ENCODE results near the gene NRIP2.

Gene NRIP2

GRCh38 chr12:2833327-2833726, 1.5 kb downstream of the NRIP2 start:
- Histone ChIP-seq H3K27me3 (ENCODE audit: control insufficient read depth, low read length) (no peaks in the 10 kb centered on the region), H3K27ac (ENCODE audit: low read depth, low read length) (no peak overlapping the region), H3K4me2 (ENCODE audit: low read length) (no peak overlapping the region), H3K79me2 (ENCODE audit: control insufficient read depth, low read length) (no peaks in the 10 kb centered on the region), H3K4me1 (ENCODE audit: control insufficient read depth, low read length) (no peaks in the 10 kb centered on the region), H3K4me3 (ENCODE audit: low read length) (no peak overlapping the region), H3K9me2 (replicated peaks; ENCODE audit: control insufficient read depth, low read length) (no peaks in the 10 kb centered on the region), H3F3A (ENCODE audit: control insufficient read depth, insufficient read depth) (no peaks in the 10 kb centered on the region), H3K9me3 (ENCODE audit: control insufficient read depth, insufficient read depth, low read length) (no peaks in the 10 kb centered on the region), H4K20me1 (ENCODE audit: control insufficient read depth, insufficient read depth, low read depth, low read length) (no peaks in the 10 kb centered on the region), H3K36me3 (ENCODE audit: control insufficient read depth, low read length) (peaks cover 4% of the 10 kb centered on the region)
- TF ChIP-seq CTCF (IDR thresholded peaks at IDR 0.05; ENCODE audit: low read depth, low read length, poor library complexity, severe bottlenecking) (no peak), EZH2phosphoT487 (IDR thresholded peaks at IDR 0.05; ENCODE audit: borderline replicate concordance, low read length) (no peak)

GRCh38 chr12:2832550-2833127, 2.2 kb downstream of the NRIP2 start:
- H3K36me3 ChIP-seq (ENCODE audit: control insufficient read depth, low read length), result peaks cover 11% of the 10 kb centered on the region
- H3K9me2 ChIP-seq (replicated peaks; ENCODE audit: control insufficient read depth, low read length), result no peaks in the 10 kb centered on the region

GRCh38 chr12:2829275-2829674, 5.6 kb downstream of the NRIP2 start:
- Histone ChIP-seq H3K36me3 (ENCODE audit: control insufficient read depth, low read length) (peaks cover 44% of the 10 kb centered on the region), H3K4me3 (ENCODE audit: low read length) (no peak overlapping the region), H3F3A (ENCODE audit: control insufficient read depth, insufficient read depth) (no peaks in the 10 kb centered on the region), H3K9me3 (ENCODE audit: control insufficient read depth, insufficient read depth, low read length) (no peaks in the 10 kb centered on the region), H3K27ac (ENCODE audit: low read depth, low read length) (no peak overlapping the region), H3K4me2 (ENCODE audit: low read length) (no peak overlapping the region), H4K20me1 (ENCODE audit: control insufficient read depth, insufficient read depth, low read depth, low read length) (no peaks in the 10 kb centered on the region), H3K79me2 (ENCODE audit: control insufficient read depth, low read length) (no peaks in the 10 kb centered on the region), H3K4me1 (ENCODE audit: control insufficient read depth, low read length) (no peaks in the 10 kb centered on the region), H3K9me2 (replicated peaks; ENCODE audit: control insufficient read depth, low read length) (no peaks in the 10 kb centered on the region), H3K27me3 (ENCODE audit: control insufficient read depth, low read length) (no peaks in the 10 kb centered on the region)
- TF ChIP-seq CTCF (IDR thresholded peaks at IDR 0.05; ENCODE audit: low read depth, low read length, poor library complexity, severe bottlenecking) (no peak), EZH2phosphoT487 (IDR thresholded peaks at IDR 0.05; ENCODE audit: borderline replicate concordance, low read length) (no peak)

More at GRCh38 chr12:2832550-2833127, 2.2 kb downstream of the NRIP2 start:
- H3F3A ChIP-seq (ENCODE audit: control insufficient read depth, insufficient read depth), result no peaks in the 10 kb centered on the region
- H3K4me2 ChIP-seq (ENCODE audit: low read length), result no peak overlapping the region
- TF ChIP-seq EZH2phosphoT487 (IDR thresholded peaks at IDR 0.05; ENCODE audit: borderline replicate concordance, low read length), result no peak
- no peak for TF ChIP-seq CTCF (IDR thresholded peaks at IDR 0.05; ENCODE audit: low read depth, low read length, poor library complexity, severe bottlenecking)
- H4K20me1 ChIP-seq (ENCODE audit: control insufficient read depth, insufficient read depth, low read depth, low read length), result no peaks in the 10 kb centered on the region
- no peak overlapping the region for H3K27ac ChIP-seq (ENCODE audit: low read depth, low read length)
- H3K4me3 ChIP-seq (ENCODE audit: low read length), result no peak overlapping the region
- no peaks in the 10 kb centered on the region for H3K4me1 ChIP-seq (ENCODE audit: control insufficient read depth, low read length)
- no peaks in the 10 kb centered on the region for H3K9me3 ChIP-seq (ENCODE audit: control insufficient read depth, insufficient read depth, low read length)
- no peaks in the 10 kb centered on the region for H3K79me2 ChIP-seq (ENCODE audit: control insufficient read depth, low read length)
- H3K27me3 ChIP-seq (ENCODE audit: control insufficient read depth, low read length), result no peaks in the 10 kb centered on the region
